ENCODE measurements around the gene RIBC2. TPM values are rescaled to one million over a fixed set of nuclear protein-coding genes. Genes with fewer than 3 reads are reported as not detected.

Gene RIBC2
- total RNA-seq, 2 experiments from 2014 or later, result 7.3 to 7.8 TPM

- no peaks in the 10 kb centered on the region for H3K36me3 Mint-ChIP-seq (ENCODE audit: low read depth)
- POLR2A ChIA-PET, result no interaction called here
- peaks cover 16% of the 10 kb centered on the region for H3K27me3 Mint-ChIP-seq
- H3K4me1 Mint-ChIP-seq, result no peaks in the 10 kb centered on the region
- DNase-seq, result no peak
- CTCF ChIA-PET, result no interaction called here
- H3K4me3 Mint-ChIP-seq, result no peak overlapping the region
- no peak overlapping the region for H3K27ac Mint-ChIP-seq
- no peaks in the 10 kb centered on the region for H3K9me3 Mint-ChIP-seq
Measured at GRCh38 chr22:45475851-45476514, 62.5 kb downstream of the RIBC2 start.

GRCh38 chr22:45476814-45477213 is 63.3 kb downstream of the RIBC2 start:
- no peak overlapping the region for H3K4me3 Mint-ChIP-seq
- H3K27me3 Mint-ChIP-seq, result peaks cover 18% of the 10 kb centered on the region
- H3K9me3 Mint-ChIP-seq, result no peaks in the 10 kb centered on the region
- no peaks in the 10 kb centered on the region for H3K4me1 Mint-ChIP-seq
- no peaks in the 10 kb centered on the region for H3K36me3 Mint-ChIP-seq (ENCODE audit: low read depth)
- ChIA-PET POLR2A (no interaction called here), CTCF (no interaction called here)
- no peak for DNase-seq
- H3K27ac Mint-ChIP-seq, result no peak overlapping the region

GRCh38 chr22:45477366-45478107 is 64.0 kb downstream of the RIBC2 start:
- ChIA-PET POLR2A (no interaction called here), CTCF (interaction anchor here (0.6 kb wide), 1 partner anchor 144 kb away, joined by 3 read pairs; no protein-coding TSS in a partner anchor)
- H3K4me3 Mint-ChIP-seq, result no peak overlapping the region
- no peaks in the 10 kb centered on the region for H3K9me3 Mint-ChIP-seq
- H3K27me3 Mint-ChIP-seq, result peaks cover 19% of the 10 kb centered on the region
- DNase-seq, result no peak
- no peak overlapping the region for H3K27ac Mint-ChIP-seq
- H3K36me3 Mint-ChIP-seq (ENCODE audit: low read depth), result no peaks in the 10 kb centered on the region
- no peaks in the 10 kb centered on the region for H3K4me1 Mint-ChIP-seq

- no peaks in the 10 kb centered on the region for H3K36me3 Mint-ChIP-seq (ENCODE audit: low read depth)
- H3K27me3 Mint-ChIP-seq, result peaks cover 19% of the 10 kb centered on the region
- ChIA-PET CTCF (interaction anchor here (0.6 kb wide), 2 partner anchors 41 to 145 kb away, joined by 3 read pairs; no protein-coding TSS in a partner anchor), POLR2A (no interaction called here)
- H3K27ac Mint-ChIP-seq, result no peak overlapping the region
- H3K9me3 Mint-ChIP-seq, result no peaks in the 10 kb centered on the region
- H3K4me1 Mint-ChIP-seq, result no peaks in the 10 kb centered on the region
- no peak overlapping the region for H3K4me3 Mint-ChIP-seq
- no peak for DNase-seq
Measured at GRCh38 chr22:45478108-45478771, 64.7 kb downstream of the RIBC2 start.

GRCh38 chr22:45480717-45481116 is 67.2 kb downstream of the RIBC2 start:
- no peak overlapping the region for H3K4me3 Mint-ChIP-seq
- peaks cover 14% of the 10 kb centered on the region for H3K27me3 Mint-ChIP-seq
- no peaks in the 10 kb centered on the region for H3K36me3 Mint-ChIP-seq (ENCODE audit: low read depth)
- ChIA-PET CTCF (no interaction called here), POLR2A (no interaction called here)
- no peaks in the 10 kb centered on the region for H3K9me3 Mint-ChIP-seq
- no peak overlapping the region for H3K27ac Mint-ChIP-seq
- H3K4me1 Mint-ChIP-seq, result no peaks in the 10 kb centered on the region
- DNase-seq, result no peak

- no peak overlapping the region for H3K27ac Mint-ChIP-seq
- ChIA-PET POLR2A (no interaction called here), CTCF (no interaction called here)
- no peak overlapping the region for H3K4me3 Mint-ChIP-seq
- no peaks in the 10 kb centered on the region for H3K4me1 Mint-ChIP-seq
- peaks cover 18% of the 10 kb centered on the region for H3K27me3 Mint-ChIP-seq
- no peaks in the 10 kb centered on the region for H3K36me3 Mint-ChIP-seq (ENCODE audit: low read depth)
- H3K9me3 Mint-ChIP-seq, result no peaks in the 10 kb centered on the region
- DNase-seq, result no peak
Measured at GRCh38 chr22:45481661-45482060, 68.2 kb downstream of the RIBC2 start.

Other genes with a start within 250 kb of the RIBC2 start
- gene NUP50, start 249.8 kb upstream of the RIBC2 start, total RNA-seq, result 100 to 1,000 TPM; 160 to 167 TPM
- 10 to 100 TPM; 22.2 to 30.0 TPM for gene KIAA0930, start 172.8 kb upstream of the RIBC2 start, total RNA-seq
- not detected for gene UPK3A, start 128.7 kb upstream of the RIBC2 start, total RNA-seq
- 10 to 100 TPM; 73.9 to 74.7 TPM for gene FAM118A, start 103.8 kb upstream of the RIBC2 start, total RNA-seq
- gene SMC1B, start 94 bp upstream of the RIBC2 start, total RNA-seq, result under 1 TPM; 0.50 to 0.81 TPM
- not detected for gene FBLN1, start 89.2 kb downstream of the RIBC2 start, total RNA-seq

Measured in activated CD4-positive, alpha-beta memory T cell treated with anti-CD3 and anti-CD28 coated beads, Interleukin-2, amount 10 ng/mL, durations not matched to agents 7 days and 5 days (primary cell).